ENCODE measurements around the gene SETD3.
"Not testable (repeated sequence)": the region's sequence is repeated elsewhere in the genome, so short reads cannot be mapped to it uniquely, and the experiment has no call there.

SETD3 gene

DNA sequence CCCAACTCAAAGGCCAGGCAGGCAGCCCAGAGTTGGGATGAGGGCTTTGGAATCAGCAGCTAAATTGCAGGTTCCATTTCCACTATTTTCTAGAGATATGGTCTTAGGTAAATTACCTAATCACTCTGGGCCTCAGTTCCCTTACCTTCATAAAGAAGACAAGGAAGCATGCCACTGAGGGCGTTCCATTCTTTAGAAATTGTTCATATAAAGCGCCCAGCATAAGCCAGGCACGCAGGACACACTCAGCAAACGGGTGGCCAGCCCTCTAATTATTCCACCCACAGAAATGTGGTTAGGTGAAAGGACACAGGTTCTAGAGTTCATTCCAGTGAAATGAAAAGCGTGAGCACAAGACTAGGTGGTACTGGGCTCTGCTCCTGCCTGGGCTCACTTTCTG lies 120.8 kb downstream of the SETD3 start:
- DNase-seq (ENCODE audit: low spot score) = peak; percentile 59

DNA sequence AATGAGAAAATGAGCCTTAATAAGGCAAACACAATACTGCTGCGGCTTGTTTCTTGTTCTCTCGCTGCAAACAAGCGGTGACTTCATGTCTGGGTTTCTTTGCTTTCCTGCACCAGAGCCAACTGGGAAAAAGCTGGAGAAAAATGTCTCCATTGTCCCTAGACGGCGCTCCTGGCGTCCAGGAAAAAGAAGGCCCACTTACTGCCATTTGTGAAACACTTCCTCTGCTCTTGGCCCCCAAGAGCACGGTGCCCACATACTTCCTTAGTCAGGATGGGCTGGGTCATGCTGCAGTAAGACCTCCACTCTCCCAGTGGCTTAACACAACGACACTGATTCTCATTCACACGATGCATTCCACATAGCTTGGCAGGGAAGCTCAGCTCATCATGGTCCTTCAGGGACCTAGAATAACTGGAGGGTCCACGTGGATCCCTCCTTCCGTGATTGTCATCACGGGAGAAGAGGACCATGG lies 122.7 kb downstream of the SETD3 start:
- no peak for DNase-seq (ENCODE audit: low spot score)

DNA sequence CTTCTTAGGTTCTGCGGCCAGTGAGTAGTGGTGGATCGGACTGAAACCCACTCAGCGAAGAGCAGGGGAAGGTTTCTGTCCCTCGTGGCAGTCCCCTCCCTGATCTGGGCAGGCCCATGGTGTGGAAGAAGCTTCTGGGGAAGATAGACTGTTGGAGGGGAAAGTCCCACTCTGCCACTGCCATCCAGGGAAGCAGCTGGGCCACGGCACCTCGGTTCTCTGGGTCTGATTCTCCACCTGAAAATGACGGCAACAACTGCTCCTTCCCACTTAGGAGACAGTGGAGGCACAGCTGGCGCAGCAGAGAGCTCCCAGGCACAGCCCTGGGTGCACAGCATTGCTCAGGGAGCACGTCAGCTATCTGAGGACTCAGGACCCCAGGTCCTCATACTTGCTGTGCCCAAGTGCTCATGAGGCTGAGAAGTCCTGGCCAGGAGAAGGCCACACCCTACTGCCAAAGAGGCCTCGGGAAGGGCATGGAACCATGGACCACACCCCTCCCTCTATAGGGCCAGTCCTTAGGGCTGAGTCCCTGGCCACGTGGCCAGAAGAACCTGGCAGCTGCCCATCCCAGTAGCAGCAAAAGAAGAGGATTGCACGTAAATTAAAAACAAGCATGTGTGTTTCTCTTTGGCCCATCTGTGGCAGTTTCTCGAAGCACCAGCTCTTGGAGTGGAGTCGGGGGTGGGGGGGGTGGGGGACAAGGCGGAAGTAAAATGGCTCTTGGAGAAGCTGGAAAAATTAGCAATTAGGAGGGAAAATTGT lies 123.3 kb downstream of the SETD3 start:
- no peak for DNase-seq (ENCODE audit: low spot score)

DNA sequence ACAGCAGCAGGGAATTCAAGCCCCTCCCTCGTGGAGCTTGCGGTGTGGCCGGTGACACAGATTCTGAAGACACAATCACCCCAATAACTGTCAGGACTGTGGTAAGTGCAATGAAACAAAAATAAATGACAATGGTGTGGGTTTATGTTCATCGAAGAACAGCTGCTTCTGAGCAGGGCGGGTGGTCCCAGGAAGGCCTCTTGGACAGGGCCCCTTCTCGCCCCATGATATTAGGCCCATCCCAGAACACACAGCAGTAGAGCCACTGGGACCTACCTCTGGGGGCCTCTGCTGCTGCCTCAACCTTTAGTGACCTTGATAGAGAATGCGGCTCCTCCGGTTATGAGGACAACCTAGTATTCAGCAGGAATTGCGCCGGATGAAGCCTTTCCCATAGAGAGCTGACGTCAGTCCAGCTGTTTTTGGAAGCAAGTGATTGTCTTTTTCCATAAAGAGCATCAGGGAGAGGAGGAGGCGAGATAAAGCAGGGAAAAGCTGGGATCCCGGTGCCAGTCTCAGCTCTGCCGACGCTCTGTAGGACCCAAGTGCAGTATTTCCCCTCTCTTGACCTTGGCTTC lies 124.5 kb downstream of the SETD3 start:
- DNase-seq (ENCODE audit: low spot score) = no peak

DNA sequence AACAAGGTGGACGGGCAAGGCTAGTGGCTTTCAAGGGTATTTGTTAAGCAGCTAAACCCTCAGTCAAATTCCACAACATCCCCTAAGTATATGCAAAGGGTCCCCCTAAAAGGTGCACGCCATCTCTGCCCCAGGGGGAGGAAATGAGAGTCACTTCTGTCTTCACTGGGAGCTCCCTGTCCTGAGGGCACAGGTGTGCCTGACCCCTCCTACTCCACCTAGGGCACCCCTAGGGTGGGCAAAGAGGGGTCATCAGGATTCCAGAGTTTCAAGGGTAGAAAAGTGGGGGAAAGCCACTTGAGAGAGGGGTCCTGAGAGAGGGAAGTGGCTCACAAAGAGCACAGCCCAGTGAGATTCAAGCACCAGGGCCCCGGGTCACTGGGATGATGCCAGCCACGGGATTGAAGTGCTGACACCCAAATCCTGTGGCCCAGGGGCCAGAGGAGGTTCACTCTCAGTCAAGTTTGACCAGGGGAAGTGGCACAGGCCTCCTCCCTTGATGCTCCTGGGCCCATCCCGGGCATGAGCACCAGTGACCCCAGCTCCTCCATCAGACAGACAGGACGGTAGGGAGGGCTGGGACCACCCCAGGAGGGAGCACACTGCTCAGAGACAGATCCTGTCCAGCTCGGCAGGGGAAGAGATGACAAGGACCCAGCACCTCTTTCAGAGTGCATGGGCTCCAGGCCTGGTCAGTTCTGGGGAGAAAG lies 126.3 kb downstream of the SETD3 start:
- DNase-seq (ENCODE audit: low spot score) = no peak

DNA sequence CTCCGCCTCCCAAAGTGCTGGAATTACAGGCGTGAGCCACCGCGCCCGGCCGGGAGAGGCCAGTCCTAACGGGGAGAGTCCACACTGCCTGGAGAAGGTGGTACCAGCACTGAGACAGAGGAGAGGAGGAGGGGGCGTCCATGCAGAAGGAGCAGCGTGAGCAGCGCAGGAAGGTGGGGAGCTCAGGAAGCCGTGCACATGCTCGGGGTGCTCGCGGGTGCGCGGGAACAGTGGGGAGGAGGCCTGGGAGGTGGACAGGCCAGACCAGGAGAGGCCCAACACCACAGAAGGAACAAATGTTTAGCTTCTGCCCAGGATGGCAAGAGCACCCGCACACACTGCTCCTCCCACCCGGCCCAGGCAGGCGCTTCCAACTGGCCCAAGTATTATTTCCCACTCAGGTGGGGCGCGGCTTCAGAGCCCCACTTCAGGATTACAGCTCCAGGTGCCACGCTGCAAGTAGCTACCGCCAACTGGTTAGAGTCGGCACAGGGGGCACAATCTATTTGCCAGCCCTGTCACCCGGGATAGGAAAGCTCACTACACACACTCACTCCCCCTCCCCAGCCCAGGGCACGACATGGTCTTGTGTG lies 127.9 kb downstream of the SETD3 start:
- no peak for DNase-seq (ENCODE audit: low spot score)

DNA sequence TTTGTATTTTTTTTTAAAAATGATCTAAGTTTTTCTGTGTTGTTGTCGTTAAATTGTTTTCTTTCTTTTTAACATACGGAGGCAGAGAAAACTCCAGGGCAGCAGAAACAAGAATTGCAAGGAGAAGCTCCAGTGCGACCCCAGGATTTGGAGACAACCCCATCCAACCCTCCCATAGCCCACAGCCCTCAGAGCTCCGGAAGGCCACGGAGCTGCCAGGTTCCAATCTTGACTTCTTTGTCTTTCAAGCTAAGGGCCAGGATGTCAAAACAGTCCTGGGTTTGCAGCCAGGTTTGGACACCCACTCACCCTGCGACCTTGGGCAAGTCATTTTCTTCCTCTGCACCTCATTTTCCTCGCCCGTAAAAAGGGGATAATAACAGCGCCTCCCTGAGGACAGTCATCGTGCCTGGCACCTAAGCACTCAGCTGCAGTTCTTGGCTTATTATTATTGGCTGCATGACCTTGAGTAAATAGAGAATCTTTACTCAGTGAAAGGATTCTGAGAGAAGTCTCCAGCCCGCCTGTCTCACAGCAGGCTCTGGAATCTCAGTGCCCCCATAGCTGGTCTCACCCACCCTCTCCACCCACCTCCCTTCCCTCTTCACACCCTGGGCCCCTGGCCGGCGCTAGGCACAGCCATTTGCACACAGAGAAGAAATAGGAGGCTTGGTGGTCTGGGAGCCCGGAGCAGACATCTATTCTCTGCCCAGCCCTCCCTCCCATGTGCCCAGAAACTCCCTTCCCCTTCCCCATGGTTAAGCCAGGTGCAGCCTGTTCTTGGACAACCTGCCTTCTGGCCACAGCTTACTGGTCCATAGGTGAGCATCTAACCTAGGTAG lies 129.3 kb downstream of the SETD3 start:
- DNase-seq (ENCODE audit: low spot score) = no peak

DNA sequence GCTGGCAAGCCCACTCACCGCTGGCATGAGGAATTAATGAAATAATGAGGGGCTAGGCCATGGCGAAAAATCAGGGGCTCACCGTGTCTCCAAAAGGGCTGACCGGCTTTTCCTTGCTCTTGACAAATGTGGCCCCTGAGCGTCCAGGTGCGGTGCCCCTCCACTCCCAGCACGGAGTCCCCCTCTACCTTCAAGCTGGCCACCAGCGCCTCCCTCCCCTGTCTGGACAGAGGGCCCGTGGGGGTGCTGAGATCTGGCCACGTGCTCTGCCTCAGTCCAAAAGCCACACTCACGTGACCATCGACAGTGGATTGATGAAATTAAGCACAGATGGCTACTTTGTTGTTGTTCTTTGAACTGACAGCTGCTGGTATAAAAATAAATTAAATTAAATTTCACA lies 129.9 kb downstream of the SETD3 start:
- no peak for DNase-seq (ENCODE audit: low spot score)

DNA sequence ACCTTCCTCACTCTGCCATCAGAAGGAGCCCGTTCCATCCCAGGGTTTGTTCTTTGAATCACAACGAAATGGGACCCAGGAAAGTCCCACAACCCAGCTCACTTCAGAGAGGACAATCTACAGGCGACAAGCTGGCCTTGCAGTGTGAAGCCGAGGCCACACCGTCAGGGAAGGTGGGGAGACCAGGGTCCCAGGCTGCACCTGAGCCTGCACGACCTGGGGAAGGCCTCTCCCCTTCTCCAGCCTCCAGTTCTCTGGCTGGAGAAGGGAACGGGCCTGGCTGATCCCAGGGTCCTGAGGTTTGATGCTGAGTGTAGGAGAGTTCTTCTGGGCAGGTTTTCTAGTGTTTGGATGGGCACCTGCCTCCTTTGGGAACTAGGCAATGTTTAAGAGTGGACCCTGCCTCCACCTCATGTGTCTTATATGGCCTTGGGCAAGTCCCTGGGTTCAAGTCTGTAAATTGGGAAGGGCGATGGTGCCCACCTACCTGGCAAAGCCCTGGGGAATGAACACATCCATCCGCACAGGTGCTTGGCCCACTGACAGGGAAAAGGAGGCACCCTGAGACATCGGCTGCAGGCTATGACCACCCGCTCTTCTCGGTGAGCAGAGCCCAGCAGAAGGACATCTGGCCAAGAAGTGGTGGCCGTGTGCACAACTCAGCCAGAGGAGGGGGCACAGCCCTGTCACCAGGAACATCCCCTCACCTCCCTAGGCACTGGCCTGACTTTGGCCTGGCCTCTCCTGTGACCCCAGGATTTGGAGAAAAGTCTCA lies 130.8 kb downstream of the SETD3 start:
- no peak for DNase-seq (ENCODE audit: low spot score)

DNA sequence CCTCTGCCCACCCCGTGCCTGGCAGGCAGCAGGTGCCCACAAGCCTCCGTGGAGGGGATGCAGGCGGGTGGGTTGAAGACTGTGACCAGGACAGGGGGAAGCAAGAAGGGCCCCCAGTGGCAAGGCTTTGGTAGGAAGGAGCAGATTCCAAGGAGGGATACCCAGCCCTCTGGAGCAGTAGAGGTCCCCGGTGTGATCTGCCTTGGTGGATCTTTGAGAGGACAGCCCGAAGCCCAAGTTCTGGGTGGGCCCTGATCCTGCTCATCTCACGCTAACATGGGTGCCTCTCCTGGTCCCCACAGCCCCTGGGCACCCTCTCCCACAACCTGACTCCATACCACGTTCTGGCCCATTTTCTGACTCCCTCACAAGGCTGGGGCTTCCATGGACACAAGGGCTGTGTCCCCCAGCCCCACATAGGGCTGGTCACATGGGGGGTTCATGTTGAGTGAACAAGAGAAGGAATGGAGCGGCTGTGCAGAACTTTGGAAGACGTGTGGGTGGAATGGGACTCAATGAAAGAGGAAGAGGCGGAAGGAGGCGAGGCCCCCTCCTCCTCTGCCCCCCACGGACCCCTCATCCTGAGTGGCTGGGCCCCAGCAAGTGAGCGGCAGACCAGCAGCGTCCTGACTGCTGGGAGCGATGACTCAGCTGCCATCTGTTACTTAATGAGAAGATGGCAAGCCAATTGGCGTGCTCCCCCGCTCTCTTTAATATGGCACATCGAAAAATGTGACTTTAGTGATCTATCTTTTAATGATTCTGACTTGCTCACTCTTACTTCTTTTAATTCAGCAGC lies 131.6 kb downstream of the SETD3 start:
- DNase-seq (ENCODE audit: low spot score) = no peak

DNA sequence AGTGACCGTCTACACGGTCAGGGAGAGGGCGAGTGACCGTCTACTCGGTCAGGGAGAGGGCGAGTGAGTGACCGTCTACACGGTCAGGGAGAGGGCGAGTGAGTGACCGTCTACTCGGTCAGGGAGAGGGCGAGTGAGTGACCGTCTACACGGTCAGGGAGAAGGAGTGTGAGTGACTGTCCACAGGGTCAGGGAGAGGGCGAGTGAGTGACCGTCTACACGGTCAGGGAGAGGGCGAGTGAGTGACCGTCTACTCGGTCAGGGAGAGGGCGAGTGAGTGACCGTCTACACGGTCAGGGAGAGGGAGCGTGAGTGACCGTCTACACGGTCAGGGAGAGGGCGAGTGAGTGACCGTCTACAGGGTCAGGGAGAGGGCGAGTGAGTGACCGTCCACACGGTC lies 132.4 kb downstream of the SETD3 start:
- DNase-seq (ENCODE audit: low spot score) = not testable (repeated sequence)

Measured in SW480 (cell line).